HEK293 (cell line): ENCODE measurements around the gene FMNL3.

Source experiments
- CTCF ChIA-PET: fragments of 350-600 bp; formaldehyde crosslinking; extraction: SDS; loops from one replicate; lab custom pipeline; 2021; ENCODE audit warnings: antibody characterized with exemption; lab: Yijun Ruan, JAX
- POLR2A ChIA-PET: fragments of 300-600 bp; formaldehyde crosslinking; extraction: SDS; loops from one replicate; lab custom pipeline; 2020; ENCODE audit warnings: antibody characterized with exemption, inconsistent platforms; lab: Yijun Ruan, JAX
- H3K27ac ChIP-seq: fragments of 200-500 bp; sonication (Bioruptor generic); 2 replicates; pipeline ENCODE4 v1.5.1; 2014; ENCODE audit warnings: low read depth, low read length, control low read depth, inconsistent platforms; ENCODE audit errors: extremely low read depth
- H3K36me3 ChIP-seq, 2 experiments: fragments of 200-500 bp in 1 of 2; sonication (Bioruptor generic) in 1 of 2; 1 replicate in 1 of 2; 2 replicates in 1 of 2; pipeline ENCODE4 v1.5.1; 2014 to 2017; ENCODE audit warnings: inconsistent platforms in 2 of 2, low read length in 2 of 2; ENCODE audit not compliant: control insufficient read depth in 2 of 2, insufficient read depth in 1 of 2
- H3K4me1 ChIP-seq: fragments of 200-500 bp; sonication (Bioruptor generic); 2 replicates; pipeline ENCODE4 v1.5.1; 2014; ENCODE audit warnings: mild to moderate bottlenecking, low read length, inconsistent platforms; ENCODE audit not compliant: control insufficient read depth, insufficient read depth
- H3K4me3 ChIP-seq: 2 replicates; pipeline ENCODE4 v1.5.1; 2011; ENCODE audit warnings: low read depth, mild to moderate bottlenecking, control low read depth, low read length, moderate library complexity
- H3K9me3 ChIP-seq: fragments of 200-500 bp; sonication (Bioruptor generic); 2 replicates; pipeline ENCODE4 v1.5.1; 2014; ENCODE audit warnings: low read depth, low read length, inconsistent platforms; ENCODE audit not compliant: control insufficient read depth, insufficient read depth
- BCL11A ChIP-seq: fragments of 450-650 bp; formaldehyde crosslinking; IDR thresholded peaks from 2 replicates; pipeline ENCODE4 v1.5.1; 2016; ENCODE audit warnings: low read depth, missing biosample characterization, missing genetic modification characterization
- HIC1 ChIP-seq: fragments of 450-650 bp; formaldehyde crosslinking; IDR thresholded peaks from 2 replicates; pipeline ENCODE4 v1.5.1; 2016; ENCODE audit warnings: missing biosample characterization, missing genetic modification characterization
- MEIS1 ChIP-seq: sonication (generic); formaldehyde crosslinking; IDR thresholded peaks from 2 replicates; pipeline ENCODE4 v1.8.1; 2022; ENCODE audit warnings: missing genetic modification reagents, mild to moderate bottlenecking, borderline replicate concordance
- SCRT2 ChIP-seq: fragments of 450-650 bp; formaldehyde crosslinking; IDR thresholded peaks from 2 replicates; pipeline ENCODE4 v1.5.1; 2016; ENCODE audit warnings: missing biosample characterization, missing genetic modification characterization
- TCF7L2 ChIP-seq: IDR thresholded peaks from 2 replicates; pipeline ENCODE4 v1.6.1; 2011; ENCODE audit warnings: low read depth, mild to moderate bottlenecking, inconsistent platforms, low read length, moderate library complexity, borderline replicate concordance
- WT1 ChIP-seq: fragments of 450-650 bp; formaldehyde crosslinking; IDR thresholded peaks from 2 replicates; pipeline ENCODE4 v1.5.1; 2016; ENCODE audit warnings: missing biosample characterization, missing genetic modification characterization
- ZBTB21 ChIP-seq: fragments of 450-650 bp; formaldehyde crosslinking; IDR thresholded peaks from 2 replicates; pipeline ENCODE4 v1.5.1; 2017; ENCODE audit warnings: missing biosample characterization, missing genetic modification characterization
- ZBTB44 ChIP-seq: fragments of 450-650 bp; IDR thresholded peaks from 2 replicates; pipeline ENCODE4 v1.5.1; 2018; ENCODE audit warnings: missing biosample characterization, mild to moderate bottlenecking, missing genetic modification characterization
- ZFP3 ChIP-seq: fragments of 450-650 bp; formaldehyde crosslinking; IDR thresholded peaks from 2 replicates; pipeline ENCODE4 v1.5.1; 2016; ENCODE audit warnings: low read depth, missing biosample characterization, missing genetic modification characterization
- ZFP37 ChIP-seq: fragments of 450-650 bp; formaldehyde crosslinking; IDR thresholded peaks from 2 replicates; pipeline ENCODE4 v1.5.1; 2016; ENCODE audit warnings: missing biosample characterization, missing genetic modification characterization
- ZNF112 ChIP-seq: fragments of 450-650 bp; formaldehyde crosslinking; IDR thresholded peaks from 2 replicates; pipeline ENCODE4 v1.5.0; 2017; ENCODE audit warnings: missing biosample characterization, missing genetic modification characterization
- ZNF138 ChIP-seq: fragments of 450-650 bp; formaldehyde crosslinking; IDR thresholded peaks from 2 replicates; pipeline ENCODE4 v1.5.1; 2016; ENCODE audit warnings: missing biosample characterization, missing genetic modification characterization, borderline replicate concordance
- ZNF18 ChIP-seq: fragments of 450-650 bp; formaldehyde crosslinking; IDR thresholded peaks from 2 replicates; pipeline ENCODE4 v1.5.1; 2016; ENCODE audit warnings: missing biosample characterization, missing genetic modification characterization
- ZNF23 ChIP-seq: fragments of 450-650 bp; formaldehyde crosslinking; IDR thresholded peaks from 2 replicates; pipeline ENCODE4 v1.5.1; 2016; ENCODE audit warnings: missing biosample characterization, missing genetic modification characterization, borderline replicate concordance
- ZNF391 ChIP-seq: fragments of 450-650 bp; formaldehyde crosslinking; IDR thresholded peaks from 2 replicates; pipeline ENCODE4 v1.5.1; 2016; ENCODE audit warnings: low read depth, missing biosample characterization, missing genetic modification characterization, borderline replicate concordance
- ZNF404 ChIP-seq: fragments of 450-650 bp; formaldehyde crosslinking; IDR thresholded peaks from 2 replicates; pipeline ENCODE4 v1.5.1; 2017; ENCODE audit warnings: missing biosample characterization, missing genetic modification characterization
- ZNF48 ChIP-seq: fragments of 450-650 bp; formaldehyde crosslinking; IDR thresholded peaks from 2 replicates; pipeline ENCODE4 v1.5.1; 2016; ENCODE audit warnings: missing biosample characterization, missing genetic modification characterization
- ZNF585B ChIP-seq: fragments of 450-650 bp; formaldehyde crosslinking; IDR thresholded peaks from 2 replicates; pipeline ENCODE4 v1.5.1; 2016; ENCODE audit warnings: missing biosample characterization, missing genetic modification characterization
- ZNF623 ChIP-seq: fragments of 450-650 bp; formaldehyde crosslinking; IDR thresholded peaks from 2 replicates; pipeline ENCODE4 v1.5.1; 2016; ENCODE audit warnings: missing biosample characterization, missing genetic modification characterization
- ZNF76 ChIP-seq: fragments of 450-650 bp; formaldehyde crosslinking; IDR thresholded peaks from 2 replicates; pipeline ENCODE4; 2016; ENCODE audit warnings: low read depth, missing biosample characterization, missing genetic modification characterization, borderline replicate concordance
- ZNF776 ChIP-seq: fragments of 450-650 bp; formaldehyde crosslinking; IDR thresholded peaks from 2 replicates; pipeline ENCODE4 v1.5.0; 2017; ENCODE audit warnings: missing biosample characterization, missing genetic modification characterization, borderline replicate concordance
- ZNF792 ChIP-seq: fragments of 450-650 bp; formaldehyde crosslinking; IDR thresholded peaks from 2 replicates; pipeline ENCODE4 v1.5.1; 2016; ENCODE audit warnings: missing biosample characterization, missing genetic modification characterization
- ZNF837 ChIP-seq: fragments of 450-650 bp; formaldehyde crosslinking; IDR thresholded peaks from 2 replicates; pipeline ENCODE4 v1.5.1; 2016; ENCODE audit warnings: missing biosample characterization, missing genetic modification characterization
- ZSCAN18 ChIP-seq: fragments of 450-650 bp; formaldehyde crosslinking; IDR thresholded peaks from 2 replicates; pipeline ENCODE4 v1.5.1; 2016; ENCODE audit warnings: missing biosample characterization, missing genetic modification characterization

Gene FMNL3

GRCh38 chr12:49750996-49751393 is 43.8 kb upstream of the FMNL3 start:
- TF ChIP-seq ZFP3 (tag by site-specific recombination): peak; percentile 47; the same call in 1 of the 2 replicates
- no peak for TF ChIP-seq ZNF18
- POLR2A ChIA-PET: interaction anchor here (0.7 to 1.8 kb wide), 2 partner anchors 10 to 459 kb away, joined by 3 to 13 read pairs; partner anchors contain the start of gene TMBIM6

GRCh38 chr12:49750027-49750995 is 43.1 kb upstream of the FMNL3 start:
- ChIA-PET POLR2A (interaction anchor here (1.8 kb wide), 1 partner anchor 9 kb away, joined by 13 read pairs; the partner anchor contains the start of gene TMBIM6), CTCF (interaction anchor here (0.5 to 2.7 kb wide), 6 partner anchors 9 to 236 kb away, joined by 3 to 17 read pairs (median 6); partner anchors contain the start of gene TMBIM6)
- Histone ChIP-seq H3K9me3 (no peaks in the 10 kb centered on the region), H3K36me3 (peaks cover 35 to 41% of the 10 kb centered on the region in 2 experiments), H3K4me3 (no peak overlapping the region), H3K27ac (peak overlapping the region; percentile 67), H3K4me1 (peaks cover 31% of the 10 kb centered on the region)
- TF ChIP-seq ZSCAN18: no peak
- no peak for TF ChIP-seq WT1 (tag by site-specific recombination)
- TF ChIP-seq ZNF23 (tag by site-specific recombination): no peak
- TF ChIP-seq ZNF138 (tag by site-specific recombination): no peak
- TF ChIP-seq SCRT2 (tag by site-specific recombination): peak; percentile 70
- no peak for TF ChIP-seq ZNF112
- no peak for TF ChIP-seq ZNF585B (tag by site-specific recombination)
- TF ChIP-seq ZBTB21 (tag by site-specific recombination): peak; percentile 20; the same call in 1 of the 2 replicates
- no peak for TF ChIP-seq ZNF48
- no peak for TF ChIP-seq ZNF404 (tag by site-specific recombination)
- no peak for TF ChIP-seq ZNF837 (tag by site-specific recombination)
- TF ChIP-seq ZBTB44 (tag by site-specific recombination): peak; percentile 84
- TF ChIP-seq ZFP37 (tag by site-specific recombination): no peak
- TF ChIP-seq ZNF776 (tag by site-specific recombination): no peak
- TF ChIP-seq MEIS1 (CRISPR knock-in tag): no peak
- TF ChIP-seq ZNF391 (tag by site-specific recombination): no peak
- no peak for TF ChIP-seq ZNF623 (tag by site-specific recombination)
- TF ChIP-seq BCL11A: no peak
- no peak for TF ChIP-seq ZNF792 (tag by site-specific recombination)
- no peak; the same call in 1 of the 2 replicates for TF ChIP-seq ZNF76 (tag by site-specific recombination)
- no peak for TF ChIP-seq HIC1 (tag by site-specific recombination)
- TF ChIP-seq TCF7L2: no peak
- no peak for TF ChIP-seq ZNF18

More at GRCh38 chr12:49750996-49751393, 43.8 kb upstream of the FMNL3 start:
- CTCF ChIA-PET: interaction anchor here (1.0 to 2.7 kb wide), 4 partner anchors 11 to 47 kb away, joined by 3 to 17 read pairs (median 7); no protein-coding TSS in a partner anchor
- H3K9me3 ChIP-seq: no peaks in the 10 kb centered on the region
- H3K4me3 ChIP-seq: no peak overlapping the region
- H3K27ac ChIP-seq: peak overlapping the region; percentile 67
- H3K4me1 ChIP-seq: peaks cover 31% of the 10 kb centered on the region
- H3K36me3 ChIP-seq: peaks cover 42 to 47% of the 10 kb centered on the region in 2 experiments
